ENCODE data around the gene ZNF175.

ZNF175 gene

GRCh38 chr19:51566489-51567100 is 4.5 kb upstream of the ZNF175 start:
- H3K4me1 ChIP-seq (ENCODE audit: control insufficient read depth, insufficient read depth, low read length, poor library complexity, severe bottlenecking), result peaks cover 3% of the 10 kb centered on the region
- peaks cover 18% of the 10 kb centered on the region for H3K27me3 ChIP-seq (replicated peaks; ENCODE audit: control insufficient read depth, insufficient read depth, low read length, poor library complexity, severe bottlenecking)
- no peak overlapping the region for H3K4me3 ChIP-seq (ENCODE audit: insufficient read depth, low read depth, low read length, poor library complexity, severe bottlenecking)
- DNase-seq, result no peak
- H3K36me3 ChIP-seq (ENCODE audit: control insufficient read depth, insufficient read depth, low read length), result no peaks in the 10 kb centered on the region
- no peak overlapping the region for H3K27ac ChIP-seq (ENCODE audit: insufficient read depth, low read length, poor library complexity, severe bottlenecking)
- H3K9me3 ChIP-seq (ENCODE audit: control insufficient read depth, low read length), result no peaks in the 10 kb centered on the region

GRCh38 chr19:51567583-51567982 is 3.5 kb upstream of the ZNF175 start:
- H3K27ac ChIP-seq (ENCODE audit: insufficient read depth, low read length, poor library complexity, severe bottlenecking), result no peak overlapping the region
- no peak for DNase-seq
- H3K27me3 ChIP-seq (replicated peaks; ENCODE audit: control insufficient read depth, insufficient read depth, low read length, poor library complexity, severe bottlenecking), result peaks cover 18% of the 10 kb centered on the region
- no peaks in the 10 kb centered on the region for H3K36me3 ChIP-seq (ENCODE audit: control insufficient read depth, insufficient read depth, low read length)
- peaks cover 9% of the 10 kb centered on the region for H3K4me1 ChIP-seq (ENCODE audit: control insufficient read depth, insufficient read depth, low read length, poor library complexity, severe bottlenecking)
- H3K4me3 ChIP-seq (ENCODE audit: insufficient read depth, low read depth, low read length, poor library complexity, severe bottlenecking), result no peak overlapping the region
- no peaks in the 10 kb centered on the region for H3K9me3 ChIP-seq (ENCODE audit: control insufficient read depth, low read length)

- H3K9me3 ChIP-seq (ENCODE audit: control insufficient read depth, low read length), result no peaks in the 10 kb centered on the region
- peaks cover 9% of the 10 kb centered on the region for H3K4me1 ChIP-seq (ENCODE audit: control insufficient read depth, insufficient read depth, low read length, poor library complexity, severe bottlenecking)
- no peak overlapping the region for H3K27ac ChIP-seq (ENCODE audit: insufficient read depth, low read length, poor library complexity, severe bottlenecking)
- no peaks in the 10 kb centered on the region for H3K36me3 ChIP-seq (ENCODE audit: control insufficient read depth, insufficient read depth, low read length)
- DNase-seq, result no peak
- H3K27me3 ChIP-seq (replicated peaks; ENCODE audit: control insufficient read depth, insufficient read depth, low read length, poor library complexity, severe bottlenecking), result peaks cover 18% of the 10 kb centered on the region
- no peak overlapping the region for H3K4me3 ChIP-seq (ENCODE audit: insufficient read depth, low read depth, low read length, poor library complexity, severe bottlenecking)
Measured at GRCh38 chr19:51568456-51568855, 2.6 kb upstream of the ZNF175 start.

GRCh38 chr19:51571599-51571998 is 516 bp downstream of the ZNF175 start:
- no peak for DNase-seq
- no peak overlapping the region for H3K27ac ChIP-seq (ENCODE audit: insufficient read depth, low read length, poor library complexity, severe bottlenecking)

GRCh38 chr19:51572410-51572809 is 1.3 kb downstream of the ZNF175 start:
- DNase-seq, result no peak
- H3K4me3 ChIP-seq (ENCODE audit: insufficient read depth, low read depth, low read length, poor library complexity, severe bottlenecking), result no peak overlapping the region
- no peaks in the 10 kb centered on the region for H3K9me3 ChIP-seq (ENCODE audit: control insufficient read depth, low read length)
- H3K27ac ChIP-seq (ENCODE audit: insufficient read depth, low read length, poor library complexity, severe bottlenecking), result no peak overlapping the region
- H3K4me1 ChIP-seq (ENCODE audit: control insufficient read depth, insufficient read depth, low read length, poor library complexity, severe bottlenecking), result peaks cover 9% of the 10 kb centered on the region
- H3K36me3 ChIP-seq (ENCODE audit: control insufficient read depth, insufficient read depth, low read length), result no peaks in the 10 kb centered on the region
- H3K27me3 ChIP-seq (replicated peaks; ENCODE audit: control insufficient read depth, insufficient read depth, low read length, poor library complexity, severe bottlenecking), result no peaks in the 10 kb centered on the region

More at GRCh38 chr19:51571599-51571998, 516 bp downstream of the ZNF175 start:
- Histone ChIP-seq H3K9me3 (ENCODE audit: control insufficient read depth, low read length) (no peaks in the 10 kb centered on the region), H3K36me3 (ENCODE audit: control insufficient read depth, insufficient read depth, low read length) (no peaks in the 10 kb centered on the region), H3K27me3 (replicated peaks; ENCODE audit: control insufficient read depth, insufficient read depth, low read length, poor library complexity, severe bottlenecking) (no peaks in the 10 kb centered on the region), H3K4me3 (ENCODE audit: insufficient read depth, low read depth, low read length, poor library complexity, severe bottlenecking) (peak overlapping the region; percentile 75), H3K4me1 (ENCODE audit: control insufficient read depth, insufficient read depth, low read length, poor library complexity, severe bottlenecking) (peaks cover 9% of the 10 kb centered on the region)

- H3K4me3 ChIP-seq (ENCODE audit: insufficient read depth, low read depth, low read length, poor library complexity, severe bottlenecking), result no peak overlapping the region
- no peaks in the 10 kb centered on the region for H3K9me3 ChIP-seq (ENCODE audit: control insufficient read depth, low read length)
- peaks cover 9% of the 10 kb centered on the region for H3K4me1 ChIP-seq (ENCODE audit: control insufficient read depth, insufficient read depth, low read length, poor library complexity, severe bottlenecking)
- no peaks in the 10 kb centered on the region for H3K36me3 ChIP-seq (ENCODE audit: control insufficient read depth, insufficient read depth, low read length)
- no peak for DNase-seq
- H3K27me3 ChIP-seq (replicated peaks; ENCODE audit: control insufficient read depth, insufficient read depth, low read length, poor library complexity, severe bottlenecking), result no peaks in the 10 kb centered on the region
- no peak overlapping the region for H3K27ac ChIP-seq (ENCODE audit: insufficient read depth, low read length, poor library complexity, severe bottlenecking)
Measured at GRCh38 chr19:51572908-51573307, 1.8 kb downstream of the ZNF175 start.

GRCh38 chr19:51573331-51573730 is 2.2 kb downstream of the ZNF175 start:
- Histone ChIP-seq H3K9me3 (ENCODE audit: control insufficient read depth, low read length) (no peaks in the 10 kb centered on the region), H3K27me3 (replicated peaks; ENCODE audit: control insufficient read depth, insufficient read depth, low read length, poor library complexity, severe bottlenecking) (no peaks in the 10 kb centered on the region), H3K36me3 (ENCODE audit: control insufficient read depth, insufficient read depth, low read length) (no peaks in the 10 kb centered on the region), H3K4me1 (ENCODE audit: control insufficient read depth, insufficient read depth, low read length, poor library complexity, severe bottlenecking) (peaks cover 9% of the 10 kb centered on the region), H3K4me3 (ENCODE audit: insufficient read depth, low read depth, low read length, poor library complexity, severe bottlenecking) (no peak overlapping the region), H3K27ac (ENCODE audit: insufficient read depth, low read length, poor library complexity, severe bottlenecking) (no peak overlapping the region)
- DNase-seq, result no peak

- no peak overlapping the region for H3K27ac ChIP-seq (ENCODE audit: insufficient read depth, low read length, poor library complexity, severe bottlenecking)
- H3K27me3 ChIP-seq (replicated peaks; ENCODE audit: control insufficient read depth, insufficient read depth, low read length, poor library complexity, severe bottlenecking), result no peaks in the 10 kb centered on the region
- H3K4me1 ChIP-seq (ENCODE audit: control insufficient read depth, insufficient read depth, low read length, poor library complexity, severe bottlenecking), result peaks cover 4% of the 10 kb centered on the region
- H3K9me3 ChIP-seq (ENCODE audit: control insufficient read depth, low read length), result no peaks in the 10 kb centered on the region
- H3K36me3 ChIP-seq (ENCODE audit: control insufficient read depth, insufficient read depth, low read length), result peaks cover 8% of the 10 kb centered on the region
- no peak overlapping the region for H3K4me3 ChIP-seq (ENCODE audit: insufficient read depth, low read depth, low read length, poor library complexity, severe bottlenecking)
- no peak for DNase-seq
Measured at GRCh38 chr19:51576850-51577249, 5.8 kb downstream of the ZNF175 start.

GRCh38 chr19:51586103-51586728 is 15.1 kb downstream of the ZNF175 start:
- Histone ChIP-seq H3K27ac (ENCODE audit: insufficient read depth, low read length, poor library complexity, severe bottlenecking) (no peak overlapping the region), H3K9me3 (ENCODE audit: control insufficient read depth, low read length) (peaks cover 21% of the 10 kb centered on the region), H3K4me3 (ENCODE audit: insufficient read depth, low read depth, low read length, poor library complexity, severe bottlenecking) (no peak overlapping the region), H3K36me3 (ENCODE audit: control insufficient read depth, insufficient read depth, low read length) (peaks cover 38% of the 10 kb centered on the region), H3K27me3 (replicated peaks; ENCODE audit: control insufficient read depth, insufficient read depth, low read length, poor library complexity, severe bottlenecking) (no peaks in the 10 kb centered on the region), H3K4me1 (ENCODE audit: control insufficient read depth, insufficient read depth, low read length, poor library complexity, severe bottlenecking) (no peaks in the 10 kb centered on the region)
- DNase-seq, result no peak

- no peak for DNase-seq
- Histone ChIP-seq H3K4me1 (ENCODE audit: control insufficient read depth, insufficient read depth, low read length, poor library complexity, severe bottlenecking) (no peaks in the 10 kb centered on the region), H3K9me3 (ENCODE audit: control insufficient read depth, low read length) (peaks cover 21% of the 10 kb centered on the region), H3K36me3 (ENCODE audit: control insufficient read depth, insufficient read depth, low read length) (peaks cover 33% of the 10 kb centered on the region), H3K27me3 (replicated peaks; ENCODE audit: control insufficient read depth, insufficient read depth, low read length, poor library complexity, severe bottlenecking) (no peaks in the 10 kb centered on the region), H3K4me3 (ENCODE audit: insufficient read depth, low read depth, low read length, poor library complexity, severe bottlenecking) (no peak overlapping the region), H3K27ac (ENCODE audit: insufficient read depth, low read length, poor library complexity, severe bottlenecking) (no peak overlapping the region)
Measured at GRCh38 chr19:51586799-51587198, 15.7 kb downstream of the ZNF175 start.
